ENCODE data around the gene WDR1. TPM values are rescaled to one million over a fixed set of nuclear protein-coding genes. Genes with fewer than 3 reads are reported as not detected.

Gene WDR1
- total RNA-seq, 4 donors from 2014 or later = 57.3 to 84.2 (median 72.7) TPM

DNA sequence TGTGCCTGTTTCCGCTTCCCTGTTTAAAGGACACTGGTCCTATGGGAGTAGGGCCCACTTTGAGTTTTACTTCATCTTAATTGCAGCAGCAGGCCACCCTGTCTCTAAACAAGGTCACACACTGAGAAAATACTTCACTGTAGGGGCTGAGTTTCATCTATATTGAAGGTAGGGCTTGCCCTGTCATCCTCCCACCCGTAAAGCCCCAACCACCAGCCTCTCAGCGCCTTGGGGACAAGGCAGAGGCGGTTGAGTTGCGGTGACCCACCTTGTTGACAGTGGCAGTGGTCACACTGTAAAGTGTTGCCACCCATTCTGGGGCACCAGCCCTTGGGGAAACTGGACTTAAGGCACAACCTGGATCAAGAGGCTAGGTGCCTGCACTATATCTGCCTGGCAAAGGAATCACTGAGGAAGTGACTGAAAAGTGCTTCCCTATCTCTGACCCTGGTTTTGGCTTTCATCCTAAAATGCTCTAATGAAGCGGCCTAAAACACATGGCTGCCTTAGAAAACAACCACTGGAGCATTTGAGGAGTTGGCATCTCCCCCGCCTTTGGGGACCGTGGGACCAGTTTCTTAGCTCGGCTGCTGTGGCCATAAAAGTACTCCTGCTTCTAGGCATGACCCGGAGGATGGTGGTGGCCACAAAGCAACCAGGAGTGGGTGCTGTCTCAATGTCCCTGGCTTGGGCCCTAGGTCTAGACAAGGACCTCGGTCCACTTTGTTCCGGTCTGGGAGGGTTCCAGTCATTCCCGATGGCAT, 7.8 kb upstream of the WDR1 start:
- intact Hi-C loops (cut with DNase I; ENCODE audit: low total_unique reads) = no loop called here
- Histone ChIP-seq H3K36me3 (no peaks in the 10 kb centered on the region), H3K4me3 (no peak overlapping the region), H3K9me3 (no peaks in the 10 kb centered on the region), H3K27me3 (no peaks in the 10 kb centered on the region), H3K27ac (peak overlapping the region in 2 of 4 donors; percentile 11 to 63), H3K4me1 (peaks cover 11 to 19% of the 10 kb centered on the region in 2 donors)
- in situ Hi-C loops (cut with MboI; ENCODE audit: low sequenced_read_pairs in 4 of 4) = no loop called here
- DNase-seq (no peak), ATAC-seq (no peak)
- TF ChIP-seq CTCF (IDR thresholded peaks at IDR 0.05 in 4 of 5, conservative IDR thresholded peaks at IDR 0.05 in 1 of 5) = no peak
- no peak for TF ChIP-seq POLR2A (IDR thresholded peaks at IDR 0.05)

- intact Hi-C loops (cut with DNase I; ENCODE audit: low total_unique reads) (no loop called here), in situ Hi-C loops (cut with MboI; ENCODE audit: low sequenced_read_pairs in 4 of 4) (no loop called here)
- no peaks in the 10 kb centered on the region for H3K27me3 ChIP-seq
- TF ChIP-seq POLR2A (IDR thresholded peaks at IDR 0.05) (no peak), CTCF (IDR thresholded peaks at IDR 0.05 in 4 of 5, conservative IDR thresholded peaks at IDR 0.05 in 1 of 5) (no peak)
- H3K36me3 ChIP-seq = no peaks in the 10 kb centered on the region
- H3K4me1 ChIP-seq = peaks cover 5 to 14% of the 10 kb centered on the region in 2 donors
- no peaks in the 10 kb centered on the region for H3K9me3 ChIP-seq
- H3K27ac ChIP-seq = peak overlapping the region in 3 of 4 donors; percentile 2 to 63 (median 11)
- DNase-seq (no peak), ATAC-seq (peak; percentile 7 to 43)
- no peak overlapping the region for H3K4me3 ChIP-seq
These were observed 6.9 kb upstream of the WDR1 start for GRCh38 chr4:10123227-10124101.

GRCh38 chr4:10122236-10122932, 5.8 kb upstream of the WDR1 start:
- Histone ChIP-seq H3K4me3 (no peak overlapping the region), H3K36me3 (no peaks in the 10 kb centered on the region), H3K9me3 (no peaks in the 10 kb centered on the region), H3K4me1 (peaks cover 11 to 20% of the 10 kb centered on the region in 2 donors), H3K27ac (no peak overlapping the region), H3K27me3 (no peaks in the 10 kb centered on the region)
- ATAC-seq (no peak), DNase-seq (no peak)
- in situ Hi-C loops (cut with MboI; ENCODE audit: low sequenced_read_pairs in 4 of 4) = no loop called here
- intact Hi-C loops (cut with DNase I; ENCODE audit: low total_unique reads) = no loop called here
- TF ChIP-seq CTCF (IDR thresholded peaks at IDR 0.05 in 4 of 5, conservative IDR thresholded peaks at IDR 0.05 in 1 of 5) = no peak
- TF ChIP-seq POLR2A (IDR thresholded peaks at IDR 0.05) = no peak

GRCh38 chr4:10121568-10122208, 5.1 kb upstream of the WDR1 start:
- no peak for ATAC-seq
- Histone ChIP-seq H3K27me3 (no peaks in the 10 kb centered on the region), H3K9me3 (no peaks in the 10 kb centered on the region), H3K4me3 (no peak overlapping the region), H3K4me1 (peaks cover 14 to 22% of the 10 kb centered on the region in 2 donors), H3K27ac (no peak overlapping the region), H3K36me3 (no peaks in the 10 kb centered on the region)
- TF ChIP-seq CTCF (IDR thresholded peaks at IDR 0.05 in 4 of 5, conservative IDR thresholded peaks at IDR 0.05 in 1 of 5) = no peak
- TF ChIP-seq POLR2A (IDR thresholded peaks at IDR 0.05) = no peak
- intact Hi-C loops (cut with DNase I; ENCODE audit: low total_unique reads) = no loop called here
- no peak for DNase-seq
- in situ Hi-C loops (cut with MboI; ENCODE audit: low sequenced_read_pairs in 4 of 4) = no loop called here
